Measurements from ENCODE around the gene TBX4. TPM values are rescaled to one million over a fixed set of nuclear protein-coding genes. Genes with fewer than 3 reads are reported as not detected.

TBX4 gene
- total RNA-seq, 1 donor from 2014 or later, result 56.6 TPM

DNA sequence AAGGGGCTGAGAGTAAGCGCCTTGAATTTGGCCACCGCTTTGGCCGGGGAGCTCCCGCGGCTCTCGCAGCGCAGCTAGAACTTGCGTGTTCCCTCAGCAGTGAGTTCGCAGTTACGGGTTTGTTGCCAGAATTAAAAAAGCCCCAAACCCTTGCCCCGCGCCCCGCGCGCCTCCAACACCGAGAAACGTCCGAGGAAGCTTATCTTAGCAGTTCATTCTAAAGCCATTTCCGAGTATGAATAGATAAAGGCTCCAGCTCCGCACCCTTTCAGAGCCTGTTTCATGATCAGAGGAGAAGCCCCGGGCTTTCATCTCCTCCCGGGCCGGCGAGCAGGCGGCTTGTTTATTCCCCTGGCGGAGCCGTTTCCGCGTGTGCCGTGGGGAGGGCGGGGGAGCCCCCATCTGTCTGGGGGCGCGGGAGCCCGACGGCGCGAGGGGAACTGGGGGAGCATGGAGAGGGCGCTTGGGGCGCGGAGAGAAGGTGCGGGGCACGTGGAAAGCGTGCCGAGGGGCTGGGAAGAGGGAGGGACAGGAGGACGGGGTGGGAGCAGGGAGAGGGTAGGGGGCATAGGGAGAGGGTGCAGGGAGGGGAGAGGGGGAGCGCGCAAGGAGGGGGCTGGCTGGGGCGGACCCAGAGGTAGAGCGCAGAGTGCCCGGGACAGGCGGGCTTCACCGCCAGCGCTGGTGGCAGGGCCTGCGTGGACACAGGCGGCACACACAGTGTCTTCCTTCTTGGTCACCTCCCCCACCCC, 9.9 kb downstream of the TBX4 start:
- no peak for TF ChIP-seq CTCF (IDR thresholded peaks at IDR 0.05; ENCODE audit: unreplicated experiment)
- no peak for DNase-seq (ENCODE audit: low spot score in 2 of 2, unreplicated experiment in 2 of 2)
- H3K27me3 Mint-ChIP-seq (ENCODE audit: low read depth), result peaks cover 61% of the 10 kb centered on the region
- peak overlapping the region; percentile 48 for H3K4me3 Mint-ChIP-seq
- H3K27ac Mint-ChIP-seq, result peak overlapping the region; percentile 89
- H3K36me3 Mint-ChIP-seq, result peaks cover 7% of the 10 kb centered on the region
- peaks cover 74% of the 10 kb centered on the region for H3K4me1 Mint-ChIP-seq
- H3K9me3 Mint-ChIP-seq, result no peaks in the 10 kb centered on the region

DNA sequence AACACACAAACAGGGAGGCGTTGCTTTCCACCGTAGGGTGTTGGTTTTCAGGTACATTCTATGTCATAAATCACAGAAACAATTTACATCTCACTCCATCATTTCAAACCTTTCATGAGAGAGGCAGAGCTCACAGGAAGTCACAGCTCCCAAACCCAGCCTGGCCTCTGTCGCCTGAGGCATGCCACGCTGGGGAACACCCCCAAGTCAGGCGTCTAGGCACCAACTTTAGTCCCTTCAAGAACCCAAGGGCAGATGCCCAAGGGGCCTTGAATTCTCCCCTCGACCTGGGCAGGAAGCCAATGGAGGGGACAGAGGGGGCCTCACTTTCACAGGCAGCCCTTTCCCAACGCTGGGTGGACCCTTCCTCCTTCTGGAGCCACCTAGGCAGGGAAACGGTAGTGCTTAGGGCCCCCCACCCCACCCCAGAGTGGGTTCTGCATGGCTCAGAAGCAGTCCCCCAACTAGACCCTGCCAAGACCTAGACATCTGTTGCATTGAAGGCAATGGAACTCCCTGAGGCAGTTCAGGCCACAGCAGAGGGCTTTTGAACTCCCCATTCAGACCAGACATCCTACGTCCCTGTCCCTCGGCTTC, 10.6 kb downstream of the TBX4 start:
- H3K9me3 Mint-ChIP-seq, result no peaks in the 10 kb centered on the region
- H3K27ac Mint-ChIP-seq, result peak overlapping the region; percentile 76
- DNase-seq (ENCODE audit: low spot score in 2 of 2, unreplicated experiment in 2 of 2), result no peak
- H3K4me1 Mint-ChIP-seq, result peaks cover 76% of the 10 kb centered on the region
- TF ChIP-seq CTCF (IDR thresholded peaks at IDR 0.05; ENCODE audit: unreplicated experiment), result no peak
- peaks cover 7% of the 10 kb centered on the region for H3K36me3 Mint-ChIP-seq
- peak overlapping the region; percentile 48 for H3K4me3 Mint-ChIP-seq
- peaks cover 55% of the 10 kb centered on the region for H3K27me3 Mint-ChIP-seq (ENCODE audit: low read depth)

GRCh38 chr17:61463316-61464129, 11.3 kb downstream of the TBX4 start:
- DNase-seq (ENCODE audit: low spot score in 2 of 2, unreplicated experiment in 2 of 2), result no peak
- Mint-ChIP-seq H3K4me1 (peaks cover 73% of the 10 kb centered on the region), H3K27ac (peak overlapping the region; percentile 76), H3K4me3 (peak overlapping the region; percentile 48), H3K27me3 (ENCODE audit: low read depth) (peaks cover 48% of the 10 kb centered on the region), H3K9me3 (no peaks in the 10 kb centered on the region), H3K36me3 (peaks cover 7% of the 10 kb centered on the region)
- no peak for TF ChIP-seq CTCF (IDR thresholded peaks at IDR 0.05; ENCODE audit: unreplicated experiment)

- DNase-seq (ENCODE audit: low spot score in 2 of 2, unreplicated experiment in 2 of 2), result no peak
- H3K9me3 Mint-ChIP-seq, result no peaks in the 10 kb centered on the region
- TF ChIP-seq CTCF (IDR thresholded peaks at IDR 0.05; ENCODE audit: unreplicated experiment), result no peak
Measured at GRCh38 chr17:61464130-61464842, 12.1 kb downstream of the TBX4 start.

GRCh38 chr17:61464843-61465180, 12.6 kb downstream of the TBX4 start:
- no peak for DNase-seq (ENCODE audit: low spot score in 2 of 2, unreplicated experiment in 2 of 2)
- Mint-ChIP-seq H3K27me3 (ENCODE audit: low read depth) (peaks cover 37% of the 10 kb centered on the region), H3K36me3 (peaks cover 7% of the 10 kb centered on the region), H3K9me3 (no peaks in the 10 kb centered on the region), H3K27ac (peak overlapping the region; percentile 30), H3K4me3 (no peak overlapping the region), H3K4me1 (peaks cover 63% of the 10 kb centered on the region)
- TF ChIP-seq CTCF (IDR thresholded peaks at IDR 0.05; ENCODE audit: unreplicated experiment), result no peak

More at GRCh38 chr17:61464130-61464842, 12.1 kb downstream of the TBX4 start:
- H3K27me3 Mint-ChIP-seq (ENCODE audit: low read depth), result peaks cover 43% of the 10 kb centered on the region
- no peak overlapping the region for H3K27ac Mint-ChIP-seq
- H3K36me3 Mint-ChIP-seq, result peaks cover 7% of the 10 kb centered on the region
- H3K4me3 Mint-ChIP-seq, result no peak overlapping the region
- peaks cover 69% of the 10 kb centered on the region for H3K4me1 Mint-ChIP-seq
